Measurements from ENCODE around the gene FOXL2NB. TPM values are rescaled to one million over a fixed set of nuclear protein-coding genes. Genes with fewer than 3 reads are reported as not detected.

FOXL2NB gene
- total RNA-seq, 1 donor: 101 TPM

DNA sequence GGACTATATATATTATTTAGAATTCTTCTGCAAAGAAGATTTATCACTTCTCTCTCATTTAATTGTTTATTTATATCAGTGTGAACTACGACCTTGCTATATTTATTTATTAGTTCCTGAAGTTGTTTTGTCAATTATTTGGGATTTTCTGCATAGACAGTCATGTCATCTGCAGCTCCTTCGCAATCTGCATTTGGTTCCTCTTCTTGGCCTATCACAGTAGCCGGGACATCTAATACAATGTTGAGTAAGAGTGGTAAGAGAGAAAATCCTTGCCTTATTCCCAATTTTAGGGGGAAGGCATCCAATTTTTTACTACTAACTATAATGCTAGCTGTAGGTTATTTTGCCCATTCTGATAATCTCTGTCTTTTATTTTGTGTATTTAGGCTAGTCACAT, 39.5 kb upstream of the FOXL2NB start:
- no peak overlapping the region for H3K4me3 ChIP-seq (ENCODE audit: low read depth, low read length)
- no peak for TF ChIP-seq CTCF (IDR thresholded peaks at IDR 0.05; ENCODE audit: insufficient read depth, low read depth, low read length)
- DNase-seq (ENCODE audit: low read depth): no peak

DNA sequence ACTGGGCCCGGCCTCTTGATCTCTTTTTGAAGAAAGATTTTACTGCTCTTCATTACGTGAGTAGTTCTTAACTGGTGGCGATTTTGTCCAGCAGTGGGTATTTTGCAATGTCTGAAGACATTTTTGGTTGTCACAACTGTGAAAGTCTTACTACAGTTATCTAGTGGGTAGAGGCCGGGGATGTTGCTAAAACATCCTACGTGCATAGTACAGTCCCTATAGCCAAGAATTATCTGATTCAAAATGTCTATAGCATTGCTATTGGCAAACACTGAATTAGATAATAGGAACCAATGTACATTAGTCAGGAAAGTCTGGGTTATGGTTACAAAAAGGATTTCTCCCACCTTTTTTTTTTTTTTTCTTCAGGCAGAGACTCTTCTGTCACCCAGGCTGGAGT, 38.2 kb upstream of the FOXL2NB start:
- no peak for TF ChIP-seq CTCF (IDR thresholded peaks at IDR 0.05; ENCODE audit: insufficient read depth, low read depth, low read length)
- no peak overlapping the region for H3K4me3 ChIP-seq (ENCODE audit: low read depth, low read length)
- no peak for DNase-seq (ENCODE audit: low read depth)

DNA sequence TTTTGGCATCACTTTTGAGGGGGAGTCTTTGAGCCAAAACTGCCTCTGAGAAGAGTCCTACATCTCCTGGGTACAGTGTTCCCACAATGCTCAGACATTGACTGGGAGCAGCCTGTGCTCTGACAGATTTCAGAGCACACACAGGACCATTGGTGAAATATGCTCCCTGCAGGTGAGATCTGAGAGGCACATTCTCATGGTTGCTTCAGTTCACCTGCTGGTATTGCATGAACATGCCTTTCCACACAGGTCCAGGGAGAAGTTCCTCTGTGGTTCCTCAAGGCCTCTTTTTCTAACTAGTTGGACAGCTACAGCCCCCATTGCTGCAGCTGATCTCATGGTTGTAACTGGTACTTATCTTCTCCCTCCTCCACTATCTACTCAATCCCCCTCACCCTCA, 37.1 kb upstream of the FOXL2NB start:
- H3K4me3 ChIP-seq (ENCODE audit: low read depth, low read length): no peak overlapping the region
- no peak for DNase-seq (ENCODE audit: low read depth)
- TF ChIP-seq CTCF (IDR thresholded peaks at IDR 0.05; ENCODE audit: insufficient read depth, low read depth, low read length): no peak

GRCh38 chr3:138911621-138912020, 35.4 kb upstream of the FOXL2NB start:
- DNase-seq (ENCODE audit: low read depth): no peak
- no peak for TF ChIP-seq CTCF (IDR thresholded peaks at IDR 0.05; ENCODE audit: insufficient read depth, low read depth, low read length)
- no peak overlapping the region for H3K4me3 ChIP-seq (ENCODE audit: low read depth, low read length)

DNA sequence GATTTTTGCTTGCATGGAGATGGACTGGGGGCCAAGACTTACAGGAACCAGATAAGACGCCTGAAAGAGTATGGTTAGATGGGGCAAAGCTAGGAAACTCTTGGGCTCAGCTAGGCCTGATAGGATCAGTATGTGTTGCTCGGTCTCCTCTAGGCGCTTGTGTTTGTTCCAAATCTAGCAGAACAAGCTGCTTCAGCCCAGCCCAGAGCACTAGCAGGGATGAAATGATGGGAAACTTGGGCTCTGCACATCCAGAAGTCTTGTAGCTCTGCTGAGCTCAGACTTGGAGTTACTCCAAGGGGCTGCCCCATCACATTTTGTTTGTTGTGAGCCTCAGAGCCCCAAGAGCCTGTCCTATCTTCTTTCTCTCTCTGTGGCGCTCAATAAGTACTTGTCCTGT, 34.8 kb upstream of the FOXL2NB start:
- no peak overlapping the region for H3K4me3 ChIP-seq (ENCODE audit: low read depth, low read length)
- DNase-seq (ENCODE audit: low read depth): no peak
- no peak for TF ChIP-seq CTCF (IDR thresholded peaks at IDR 0.05; ENCODE audit: insufficient read depth, low read depth, low read length)

- TF ChIP-seq CTCF (IDR thresholded peaks at IDR 0.05; ENCODE audit: insufficient read depth, low read depth, low read length): no peak
- DNase-seq (ENCODE audit: low read depth): no peak
- no peak overlapping the region for H3K4me3 ChIP-seq (ENCODE audit: low read depth, low read length)
Observed at GRCh38 chr3:138913766-138914165, 33.3 kb upstream of the FOXL2NB start.

- TF ChIP-seq CTCF (IDR thresholded peaks at IDR 0.05; ENCODE audit: insufficient read depth, low read depth, low read length): no peak
- DNase-seq (ENCODE audit: low read depth): no peak
- H3K4me3 ChIP-seq (ENCODE audit: low read depth, low read length): peak overlapping the region; percentile 58
Observed at GRCh38 chr3:138914870-138915502, 32.0 kb upstream of the FOXL2NB start.

Measured in fibroblast of villous mesenchyme (primary cell).